NCI-H1048 (cell line): ENCODE measurements around the gene PXT1.

Experiments
- DNase-seq: peaks from one replicate; lab custom pipeline; 2025; lab: John Stamatoyannopoulos, UW

PXT1 gene

DNA sequence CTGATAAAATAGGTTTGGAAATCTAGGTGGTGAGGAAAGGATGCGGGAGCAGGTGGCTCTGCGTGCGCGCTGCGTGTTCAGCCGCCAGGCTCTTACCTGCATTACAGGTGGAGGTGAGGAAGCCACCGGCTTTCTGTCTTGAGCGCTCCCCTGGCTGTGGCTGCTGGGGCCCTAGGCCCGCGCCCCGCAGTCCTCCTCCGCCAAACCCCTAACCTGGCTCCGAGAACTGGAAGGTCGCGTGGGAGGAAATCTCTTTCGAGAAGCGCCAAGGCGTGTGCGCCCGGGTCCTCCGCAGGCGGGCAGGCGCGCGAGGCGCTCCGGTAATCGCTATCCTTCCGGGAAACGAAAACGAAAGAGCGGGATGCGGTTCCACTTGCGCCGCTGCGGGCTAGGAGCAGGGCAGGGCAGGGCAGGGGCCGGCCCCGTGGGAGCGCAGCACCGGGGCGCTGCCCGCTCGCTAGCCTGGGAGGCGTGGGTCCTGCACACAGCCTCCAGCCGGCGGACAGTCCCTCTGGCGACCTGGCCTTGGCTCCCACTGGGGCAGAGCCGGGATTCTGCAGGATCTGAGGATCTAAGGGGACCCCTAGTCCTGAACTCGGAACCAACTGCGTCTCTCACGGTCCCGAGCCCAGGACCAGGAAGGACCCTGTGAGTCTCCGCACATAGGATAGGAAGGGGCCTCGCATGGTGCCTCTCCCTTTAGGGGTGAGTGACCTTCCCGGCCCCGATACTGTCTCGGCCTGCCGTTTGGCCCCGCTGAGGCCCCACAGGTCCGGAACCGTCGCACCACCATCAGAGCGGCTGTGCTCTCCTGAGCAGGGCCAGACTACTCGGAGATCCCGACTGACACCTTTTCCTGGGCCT lies 55.0 kb downstream of the PXT1 start, which contains the start of gene ETV7:
Gene ETV7 (minus strand): TSS at position 230 of the 864 bp plus-strand sequence. CDS start 128 bp downstream, at position 102.
- DNase-seq, result no peak

DNA sequence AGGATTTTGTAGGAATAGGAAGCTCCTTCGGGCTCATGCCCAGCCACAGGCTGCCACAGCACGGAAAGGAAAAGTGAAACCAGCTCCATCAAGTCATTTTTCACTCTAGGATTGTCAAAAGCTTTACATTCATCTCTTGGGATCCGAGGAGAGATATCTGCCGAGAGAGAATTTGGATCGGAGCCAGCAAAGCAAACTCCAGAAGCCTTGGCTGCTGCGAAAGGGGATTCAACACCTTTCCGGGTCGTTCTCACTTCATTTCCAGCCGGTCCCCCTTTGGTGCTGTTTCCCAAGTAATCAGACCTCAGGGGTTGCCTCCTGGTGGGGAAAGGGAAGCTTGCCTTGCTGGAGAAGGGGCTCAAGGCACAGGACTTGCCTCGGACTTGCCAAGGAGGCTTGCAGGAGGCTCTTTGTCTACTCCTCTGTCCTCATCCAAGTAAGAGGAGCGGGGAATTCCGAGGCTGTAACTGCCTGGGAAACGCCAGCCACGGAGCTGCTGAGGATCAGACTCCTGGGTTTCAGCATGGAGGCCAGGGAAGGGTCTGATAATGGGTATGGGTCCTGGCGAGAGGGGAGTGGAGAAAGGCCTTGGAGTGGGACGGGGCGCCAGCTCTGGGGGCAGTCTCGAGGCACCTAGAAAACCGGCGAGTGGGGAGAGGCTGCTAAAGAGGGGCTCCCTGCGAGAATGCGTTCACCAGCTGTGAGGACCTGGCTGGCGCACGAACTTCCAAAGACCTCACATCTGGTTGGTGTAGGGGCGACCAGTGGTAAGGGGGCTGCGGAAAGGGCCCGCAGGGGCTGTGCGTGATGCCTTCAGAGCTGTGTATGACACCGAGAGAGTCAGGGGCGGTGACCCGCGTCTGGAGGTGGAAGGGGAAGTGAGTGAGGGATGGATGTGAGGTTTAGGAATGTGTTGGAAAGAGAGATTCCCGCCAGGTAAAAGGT lies 55.9 kb downstream of the PXT1 start:
- DNase-seq, result no peak

DNA sequence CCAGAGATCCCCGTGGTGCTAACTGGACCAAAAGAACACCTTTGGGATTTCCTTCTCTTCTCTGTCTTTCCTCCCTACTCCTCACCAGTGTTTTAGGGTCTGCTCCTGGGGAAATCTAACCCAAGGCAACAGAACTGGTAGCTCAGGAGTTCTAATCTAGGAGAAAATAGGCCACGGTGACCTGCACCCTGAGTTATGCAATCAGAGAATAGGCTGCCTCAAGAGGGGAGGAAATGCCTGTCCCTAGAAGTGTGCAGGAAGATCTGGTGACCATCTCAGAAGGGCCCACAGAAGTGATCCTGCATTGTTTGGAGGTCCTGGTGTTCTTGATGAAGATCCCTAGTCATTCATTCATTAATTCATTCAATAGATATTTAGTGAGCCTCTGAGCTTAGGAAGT lies 58.6 kb downstream of the PXT1 start:
- DNase-seq, result no peak

DNA sequence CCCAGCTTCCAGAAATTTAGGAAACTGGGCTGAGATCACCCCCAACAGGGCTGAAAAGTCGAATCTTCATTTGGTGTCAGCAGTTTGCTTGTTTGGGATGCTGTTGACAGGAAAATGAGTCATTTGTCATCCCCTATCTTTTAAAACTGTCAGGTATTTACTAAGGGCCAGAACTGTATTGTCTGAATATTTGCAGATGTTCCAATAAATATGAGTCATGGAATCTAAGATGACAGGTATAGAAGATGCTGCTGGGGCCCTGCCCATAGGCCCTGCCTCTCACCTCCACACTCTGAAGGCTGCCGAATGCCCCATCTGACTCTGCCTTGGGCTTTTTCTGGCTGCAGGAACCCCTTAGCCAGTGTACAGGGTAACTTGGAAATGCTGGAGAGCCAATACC lies 59.0 kb downstream of the PXT1 start:
- no peak for DNase-seq

DNA sequence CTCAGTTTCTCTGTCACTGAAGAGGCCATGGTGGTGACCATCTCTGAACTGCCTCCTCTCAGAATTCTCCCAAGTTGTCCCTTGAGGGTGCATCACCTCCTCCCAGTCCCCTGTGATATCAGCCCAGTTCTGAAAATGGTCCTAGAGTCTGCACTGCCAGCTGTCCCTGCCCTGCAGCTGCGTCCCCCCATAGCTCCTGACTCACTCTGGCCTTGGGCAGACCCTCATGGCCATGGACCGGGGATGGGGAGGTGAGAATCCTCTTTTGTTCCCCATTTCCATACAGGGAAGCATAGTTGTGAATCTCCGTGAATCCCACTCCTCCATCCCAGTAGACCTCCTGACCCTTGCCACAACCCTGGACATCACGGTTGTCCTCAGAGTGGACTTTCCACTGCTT lies 59.7 kb downstream of the PXT1 start:
- DNase-seq, result no peak

DNA sequence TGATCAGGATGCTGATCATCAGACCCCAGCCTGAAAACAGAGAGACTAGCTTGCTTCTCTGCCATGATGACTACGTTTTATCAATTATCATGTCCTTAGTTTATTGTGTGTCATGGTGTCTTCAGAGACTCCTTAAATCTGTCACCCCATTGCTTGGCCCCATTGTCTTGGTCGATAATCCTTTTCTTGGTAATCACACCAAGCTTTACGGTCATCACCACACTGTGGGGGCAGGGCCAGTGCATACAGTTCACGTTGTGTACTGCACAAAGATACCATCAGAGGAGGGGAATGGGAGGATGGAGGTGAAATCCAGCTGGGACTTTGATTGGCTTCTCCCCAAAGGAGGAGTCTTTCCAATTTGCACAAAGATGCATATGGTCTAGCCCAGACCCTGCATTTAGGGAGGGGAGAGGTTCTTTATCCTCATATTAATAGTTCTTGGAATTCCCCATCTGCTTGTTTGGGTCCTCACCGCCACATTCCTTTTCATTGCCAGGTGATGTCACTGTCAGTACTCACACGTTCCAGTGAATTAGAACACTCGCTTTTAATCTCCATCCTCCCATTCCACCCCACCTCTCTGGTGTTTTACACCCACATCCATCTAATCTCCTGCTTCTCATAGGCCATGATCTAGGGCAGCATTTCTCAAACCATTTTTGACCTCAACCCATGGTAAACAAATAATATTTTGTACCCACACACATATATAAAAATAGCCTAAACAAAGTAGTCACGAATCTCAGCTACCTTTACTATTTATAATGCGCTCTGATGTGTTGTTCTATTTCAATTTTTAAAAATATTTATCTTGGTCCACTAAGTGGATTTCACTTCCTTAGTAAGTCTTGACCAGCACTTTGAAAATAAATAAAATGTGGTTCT lies 60.9 kb downstream of the PXT1 start:
- DNase-seq, result no peak

DNA sequence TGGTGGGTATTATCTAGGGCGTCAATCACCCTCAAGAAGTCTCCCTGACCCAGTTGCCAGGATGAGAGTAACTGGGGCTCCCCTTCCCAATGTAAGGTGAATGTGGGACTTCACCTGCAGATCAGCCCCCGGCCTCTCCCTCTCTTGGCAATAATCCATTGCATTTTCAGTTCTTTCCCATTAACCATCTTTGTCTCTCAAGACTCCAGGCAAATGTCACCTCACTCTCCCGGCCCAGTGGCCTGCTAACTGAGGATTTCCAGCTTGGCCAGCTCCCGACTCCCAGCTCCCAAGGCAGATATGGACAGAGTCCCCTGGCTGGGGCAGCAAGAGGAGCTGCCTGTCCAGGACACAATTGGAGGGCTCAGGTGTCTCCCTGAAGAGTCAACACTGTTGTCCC lies 62.5 kb downstream of the PXT1 start:
- DNase-seq, result no peak

DNA sequence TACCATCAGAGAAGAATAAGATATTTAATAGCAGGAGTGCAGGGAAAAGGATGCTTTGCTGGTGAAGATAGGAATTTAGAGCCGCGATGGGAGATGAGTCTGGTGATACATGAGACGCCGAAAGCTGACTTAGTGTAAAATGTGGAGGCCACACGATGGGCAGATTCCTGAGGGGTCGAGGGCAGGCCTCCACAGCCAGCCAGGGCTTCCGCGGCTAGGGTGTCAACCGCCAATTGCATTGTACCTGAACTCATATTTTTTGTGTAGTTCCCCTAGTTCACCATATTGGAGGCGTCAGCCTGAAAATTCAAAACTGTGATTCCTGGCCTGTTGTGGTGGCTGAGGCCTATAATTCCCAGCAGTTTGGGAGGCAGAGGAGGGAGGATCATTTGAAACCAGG lies 63.7 kb downstream of the PXT1 start:
- no peak for DNase-seq

DNA sequence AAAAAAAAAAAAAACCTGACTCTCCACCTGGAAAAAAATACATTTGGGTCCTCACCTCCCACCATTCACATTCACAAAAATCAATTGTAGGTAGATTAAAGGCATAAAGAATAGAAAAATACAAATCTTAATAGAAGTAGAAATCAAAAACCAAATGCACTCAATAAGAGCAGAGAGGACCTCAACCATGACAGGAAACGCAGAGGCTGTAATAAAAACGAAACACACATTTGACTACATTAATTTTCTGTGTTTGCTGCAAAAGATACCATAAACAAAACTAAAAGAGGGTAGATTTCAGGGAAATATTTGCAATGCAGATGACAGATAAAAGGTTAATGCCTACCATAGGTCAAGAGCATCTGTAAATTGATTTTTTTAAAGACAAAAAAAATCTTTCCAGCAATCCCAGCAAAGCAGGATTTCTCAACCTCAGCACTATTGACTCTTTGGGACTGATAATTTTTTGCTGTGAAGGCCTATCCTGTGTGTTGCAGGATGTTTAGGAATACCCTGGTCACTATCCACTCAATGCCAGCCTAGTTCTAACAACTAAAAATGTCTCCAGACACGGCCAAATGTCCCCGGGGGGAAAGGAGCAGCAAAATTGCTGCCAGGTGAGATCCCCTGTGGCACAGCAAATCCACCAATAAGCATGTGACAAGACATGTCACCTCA lies 64.3 kb downstream of the PXT1 start:
- no peak for DNase-seq

DNA sequence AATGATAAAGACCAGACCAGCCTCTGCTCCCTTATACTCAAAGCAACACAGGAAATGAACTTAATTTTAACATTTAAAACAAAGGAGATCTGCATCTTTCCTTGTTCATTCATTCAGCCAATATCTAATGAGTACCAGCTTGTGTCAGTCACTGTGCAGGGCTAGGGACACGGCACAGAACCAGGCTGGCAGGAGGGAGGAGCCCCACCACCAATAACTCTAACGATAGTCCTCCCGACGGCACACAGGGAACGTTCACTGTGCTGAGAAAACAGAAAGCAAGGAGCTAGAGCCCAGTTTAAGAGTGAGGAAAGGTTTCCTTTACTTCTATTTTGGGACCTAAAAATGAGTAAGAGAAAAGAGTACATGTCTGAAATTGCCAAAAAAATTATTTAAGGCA lies 65.1 kb downstream of the PXT1 start:
- DNase-seq, result no peak

DNA sequence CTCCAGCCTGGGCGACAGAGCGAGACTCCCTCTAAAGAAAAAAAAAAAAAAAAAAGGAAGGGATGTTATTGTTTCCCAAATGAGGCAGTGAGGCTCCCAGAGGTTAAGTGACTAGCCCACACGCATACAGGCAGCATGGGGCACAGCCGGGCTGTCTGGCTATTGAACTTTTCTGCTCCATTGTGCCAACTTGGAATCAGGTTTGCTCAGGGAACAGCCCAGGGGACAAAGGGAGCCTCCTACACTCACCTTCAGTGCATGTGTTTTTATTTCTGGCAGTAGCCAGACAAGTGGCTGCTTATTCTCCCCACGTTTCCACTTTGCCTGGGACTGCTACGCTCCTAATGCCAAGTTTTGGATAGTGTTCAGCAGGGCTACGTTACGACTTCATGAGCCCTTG lies 65.9 kb downstream of the PXT1 start:
- DNase-seq, result no peak

DNA sequence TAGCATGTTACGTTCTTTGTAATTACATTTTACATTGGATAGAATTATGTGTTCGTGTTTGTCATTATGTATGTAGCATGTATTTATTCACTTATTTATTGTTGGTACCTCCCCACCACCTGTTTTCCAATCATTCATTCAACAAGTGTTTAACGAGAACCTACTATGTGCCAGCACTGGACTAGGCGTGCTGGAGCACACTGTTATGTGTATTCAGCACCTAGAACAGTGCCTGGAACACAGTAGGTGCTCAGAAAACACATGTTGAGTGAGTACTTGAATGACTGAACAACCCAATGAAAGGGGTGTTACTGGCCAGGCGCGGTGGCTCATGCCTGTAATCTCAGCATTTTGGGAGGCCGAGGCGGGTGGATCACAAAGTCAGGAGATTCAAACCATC lies 66.5 kb downstream of the PXT1 start:
- DNase-seq, result no peak

DNA sequence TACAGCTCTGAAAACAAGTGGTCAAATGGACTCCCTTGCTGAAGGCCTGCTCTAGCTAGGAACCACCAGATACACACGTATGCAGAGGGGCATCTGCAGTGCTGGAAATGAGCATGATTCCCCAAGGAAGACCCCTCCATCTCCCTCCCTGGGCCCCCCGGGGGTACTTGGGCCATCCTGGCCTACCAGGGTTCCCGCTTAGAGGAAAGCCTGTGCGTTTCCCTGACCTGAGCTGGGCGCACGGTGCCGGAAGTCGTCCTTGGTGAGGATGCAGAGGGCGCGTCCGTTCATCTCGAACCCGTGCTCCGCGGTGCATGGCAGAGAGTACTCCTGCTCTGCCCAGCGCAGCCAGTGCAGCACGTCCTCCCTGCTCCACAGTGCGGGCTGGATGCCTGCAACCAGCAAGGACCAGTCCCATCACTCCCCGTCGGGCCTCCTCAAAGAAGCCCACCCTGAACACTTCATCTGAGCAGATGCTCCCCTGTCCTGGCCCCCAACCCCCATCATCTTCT lies 67.0 kb downstream of the PXT1 start:
- no peak for DNase-seq

DNA sequence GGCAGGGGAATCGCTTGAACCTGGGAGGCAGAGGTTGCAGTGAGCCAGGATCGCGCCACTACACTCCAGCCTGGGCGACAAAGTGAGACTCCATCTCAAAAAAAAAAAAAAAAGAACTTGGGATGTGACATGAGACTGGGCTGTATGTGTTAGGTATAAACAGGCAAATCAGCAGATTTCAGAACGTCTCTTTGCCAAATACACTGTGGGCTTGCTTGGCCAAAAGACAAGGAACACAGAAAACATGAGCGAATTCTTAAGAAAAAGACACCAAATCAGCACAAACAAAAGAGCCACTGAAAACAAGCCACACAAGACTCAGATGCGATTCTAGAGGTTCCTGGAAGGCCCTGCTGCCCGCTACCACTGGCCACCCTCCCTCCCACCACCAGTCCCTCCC lies 67.7 kb downstream of the PXT1 start:
- DNase-seq, result no peak

DNA sequence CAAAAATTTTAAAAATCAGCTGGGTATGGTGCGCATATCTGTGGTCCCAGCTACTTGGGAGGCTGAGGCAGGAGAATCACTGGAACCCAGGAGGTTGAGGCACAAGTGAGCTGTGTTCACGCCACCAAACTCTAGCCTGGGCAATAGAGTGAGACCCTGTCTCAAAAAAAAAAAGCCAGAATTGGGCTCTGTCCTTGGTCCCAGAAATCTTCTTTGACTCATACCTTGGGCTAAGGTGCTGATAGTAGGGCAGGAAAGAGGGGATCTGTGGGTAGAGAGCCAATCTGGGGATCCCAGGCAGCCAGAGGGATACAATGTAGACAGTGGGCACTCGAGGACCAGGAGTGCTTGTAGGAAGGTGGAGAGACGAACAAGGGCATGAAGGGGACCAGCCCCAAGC lies 68.5 kb downstream of the PXT1 start:
- no peak for DNase-seq

DNA sequence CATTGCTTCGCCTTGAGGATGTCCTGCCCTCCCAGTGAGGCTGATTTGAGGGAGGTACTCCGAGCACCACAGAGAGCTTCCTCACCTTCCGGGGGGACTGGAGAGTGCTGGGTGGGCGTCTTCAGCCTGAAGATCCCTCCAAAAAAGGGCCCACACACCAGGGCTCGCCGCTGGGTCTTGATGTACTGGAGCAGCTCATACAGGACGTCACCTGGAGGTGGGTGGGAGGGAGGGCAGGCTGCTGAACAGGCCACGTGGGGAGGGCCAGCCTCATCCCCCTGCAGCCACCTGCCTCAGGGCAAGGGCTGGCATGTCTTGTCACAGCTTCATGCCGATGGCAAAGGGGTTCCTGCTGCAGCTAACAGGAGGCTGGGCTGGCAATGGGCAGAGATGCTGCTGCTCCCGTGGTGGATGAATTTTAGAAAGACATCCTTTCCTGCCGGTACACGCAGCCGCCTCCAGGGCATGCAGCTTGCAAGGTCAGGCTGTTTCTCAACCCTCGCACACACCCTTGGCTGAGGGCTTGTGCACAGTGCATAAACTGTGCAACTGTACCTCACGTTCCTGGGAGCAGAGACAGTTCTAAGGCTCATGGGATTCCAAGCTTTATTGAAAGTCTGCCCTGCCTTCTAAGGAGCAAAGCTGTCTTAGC lies 69.2 kb downstream of the PXT1 start:
- no peak for DNase-seq

DNA sequence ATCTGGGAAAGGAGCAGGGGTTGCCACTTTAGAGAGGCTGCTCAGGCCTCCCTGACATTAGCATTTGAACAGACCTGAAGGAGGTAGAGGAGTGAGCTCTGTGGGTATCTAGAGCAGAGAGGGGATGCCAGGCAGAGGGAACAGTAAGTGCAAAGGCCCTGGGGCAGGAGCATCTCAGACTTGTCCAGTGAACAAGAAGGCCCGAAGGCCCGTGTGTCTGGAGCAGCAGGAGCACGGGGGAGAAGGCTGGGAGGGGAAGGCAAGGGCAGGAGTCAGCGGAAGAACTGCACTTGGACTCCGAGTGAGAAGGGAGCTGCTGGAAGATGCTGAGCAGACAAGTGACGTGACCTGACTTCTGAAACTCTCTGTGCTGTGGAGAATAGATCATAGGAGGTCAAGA lies 70.6 kb downstream of the PXT1 start:
- DNase-seq, result no peak

DNA sequence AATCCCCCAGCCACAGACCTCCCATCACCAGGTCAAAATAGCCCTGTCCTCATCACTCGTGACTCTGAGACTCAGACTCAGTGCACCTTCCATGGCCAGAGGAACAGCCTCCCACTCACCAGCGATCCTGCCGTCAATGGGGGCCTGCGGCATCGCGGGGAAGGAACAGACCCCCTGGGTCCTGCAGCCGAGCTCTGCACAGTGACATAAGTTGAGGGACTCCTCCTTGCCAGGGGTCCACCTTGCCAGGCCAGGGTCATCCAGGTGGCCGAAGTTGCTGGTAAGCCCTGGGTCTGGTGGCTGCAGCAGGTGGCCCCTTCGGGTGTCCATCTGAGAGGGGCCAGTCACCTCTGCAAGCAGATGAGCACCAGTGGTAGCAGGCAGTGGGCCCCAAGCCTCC lies 71.4 kb downstream of the PXT1 start:
- DNase-seq, result no peak

DNA sequence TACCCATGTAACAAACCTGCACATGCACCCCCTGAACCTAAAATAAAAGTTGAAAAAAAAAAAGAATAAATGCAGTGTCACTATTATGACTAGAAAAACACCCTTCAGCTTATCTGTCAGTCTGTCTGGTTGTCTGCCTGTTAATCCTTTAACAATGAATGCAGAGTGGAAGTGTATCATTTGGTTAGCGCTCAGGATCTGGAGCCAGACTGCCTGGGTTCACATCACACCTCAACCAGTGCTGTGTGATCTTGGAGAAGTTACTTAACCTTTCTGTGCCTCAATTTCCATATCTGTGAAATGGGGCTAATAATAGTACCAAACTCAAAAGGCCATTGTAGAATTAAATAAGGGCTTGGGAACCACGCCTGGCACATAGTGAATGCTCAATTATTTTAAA lies 72.0 kb downstream of the PXT1 start:
- no peak for DNase-seq
